SU-DHL-6 (cell line): Measurements from ENCODE around the gene FMNL1.

Experiments
- EZH2phosphoT487 ChIP-seq: fragments of 200-600 bp; sonication (generic), shearing (Covaris generic); conservative IDR thresholded peaks from 2 replicates; pipeline ENCODE4 v1.6.1; 2018; ENCODE audit warnings: mild to moderate bottlenecking, antibody characterized with exemption, low read length, moderate library complexity, mixed read lengths
- TF ChIP-seq, protein P1 (sequence below): fragments of 200-600 bp; sonication (generic); IDR thresholded peaks from one replicate; pipeline ENCODE4 v1.5.1; 2017; ENCODE audit warnings: antibody characterized with exemption, mild to moderate bottlenecking, low read length, moderate library complexity; ENCODE audit not compliant: insufficient read depth, poor library complexity, severe bottlenecking

DNA sequence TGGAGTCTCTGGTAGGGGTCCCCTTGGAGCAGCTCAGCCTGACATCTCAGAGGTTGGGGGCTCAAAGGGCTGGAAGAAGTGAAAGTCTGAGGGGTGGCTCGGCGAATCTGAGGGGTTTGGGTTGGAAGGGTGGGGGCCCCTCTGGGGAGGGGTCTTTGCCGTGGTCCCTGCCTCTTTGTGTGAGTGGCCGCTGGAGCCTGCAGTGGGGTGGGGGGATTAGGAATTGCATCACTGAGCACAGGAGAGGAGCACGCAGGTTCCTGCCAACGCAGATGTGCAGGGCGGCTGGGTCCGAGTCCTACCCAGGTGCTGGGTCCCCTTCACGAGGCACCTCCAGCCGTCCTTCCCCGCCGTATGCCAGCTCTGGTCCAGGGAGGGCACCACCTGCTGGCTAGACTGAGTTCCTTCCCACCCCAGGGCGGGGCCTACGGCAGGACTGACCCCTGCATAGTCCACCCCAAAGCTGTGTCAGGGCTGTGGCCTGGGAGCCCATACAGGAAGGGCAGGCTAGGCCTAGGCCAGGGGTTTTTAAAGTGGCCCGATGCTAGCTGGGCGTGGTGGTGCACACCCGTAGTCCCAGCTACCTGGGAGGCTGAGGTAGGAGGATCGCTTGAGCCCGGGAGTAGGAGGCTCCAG lies 9.9 kb downstream of the FMNL1 start:
- TF ChIP-seq, protein P1, sequence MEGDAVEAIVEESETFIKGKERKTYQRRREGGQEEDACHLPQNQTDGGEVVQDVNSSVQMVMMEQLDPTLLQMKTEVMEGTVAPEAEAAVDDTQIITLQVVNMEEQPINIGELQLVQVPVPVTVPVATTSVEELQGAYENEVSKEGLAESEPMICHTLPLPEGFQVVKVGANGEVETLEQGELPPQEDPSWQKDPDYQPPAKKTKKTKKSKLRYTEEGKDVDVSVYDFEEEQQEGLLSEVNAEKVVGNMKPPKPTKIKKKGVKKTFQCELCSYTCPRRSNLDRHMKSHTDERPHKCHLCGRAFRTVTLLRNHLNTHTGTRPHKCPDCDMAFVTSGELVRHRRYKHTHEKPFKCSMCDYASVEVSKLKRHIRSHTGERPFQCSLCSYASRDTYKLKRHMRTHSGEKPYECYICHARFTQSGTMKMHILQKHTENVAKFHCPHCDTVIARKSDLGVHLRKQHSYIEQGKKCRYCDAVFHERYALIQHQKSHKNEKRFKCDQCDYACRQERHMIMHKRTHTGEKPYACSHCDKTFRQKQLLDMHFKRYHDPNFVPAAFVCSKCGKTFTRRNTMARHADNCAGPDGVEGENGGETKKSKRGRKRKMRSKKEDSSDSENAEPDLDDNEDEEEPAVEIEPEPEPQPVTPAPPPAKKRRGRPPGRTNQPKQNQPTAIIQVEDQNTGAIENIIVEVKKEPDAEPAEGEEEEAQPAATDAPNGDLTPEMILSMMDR = peak; percentile 72
- no peak for TF ChIP-seq EZH2phosphoT487
